ENCODE measurements around the gene TMEM108. TPM values are rescaled to one million over a fixed set of nuclear protein-coding genes. Genes with fewer than 3 reads are reported as not detected.

TMEM108 gene
- total RNA-seq, 2 donors from 2014 or later = 1.6 TPM; not detected in 1

DNA sequence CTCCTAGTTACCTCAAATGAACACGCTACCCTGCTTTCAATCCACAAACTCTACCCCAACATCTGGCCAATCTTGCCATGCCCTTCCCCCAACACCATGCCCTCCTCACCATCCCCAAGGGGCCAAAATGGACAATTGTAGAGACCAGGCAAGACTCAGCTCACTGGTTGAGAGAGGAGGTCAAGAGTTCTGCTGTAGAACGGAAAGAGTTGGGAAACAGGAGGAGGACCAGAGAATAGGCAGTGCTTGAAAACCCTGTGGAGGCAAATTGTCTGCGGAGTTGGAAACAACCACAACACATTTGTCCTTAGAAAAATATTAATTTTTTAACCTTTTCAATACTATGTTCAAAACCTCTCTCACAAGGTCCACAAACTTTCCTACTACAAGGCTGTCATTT lies 232.9 kb downstream of the TMEM108 start:
- no peak for DNase-seq
- Histone ChIP-seq H3K36me3 (replicated peaks in 1 of 2; ENCODE audit: insufficient read depth in 1 of 2, low read depth in 2 of 2) (no peaks in the 10 kb centered on the region), H3K9me3 (no peaks in the 10 kb centered on the region), H3K27ac (no peak overlapping the region), H3K4me1 (no peaks in the 10 kb centered on the region), H3K27me3 (no peaks in the 10 kb centered on the region), H3K4me3 (no peak overlapping the region)
- WGBS, 2 donors = 81 to 83% methylated on average over 3 of the region's 3 CpGs
- intact Hi-C loops (cut with DNase I) = no loop called here
- no peak for ATAC-seq
- TF ChIP-seq POLR2A (IDR thresholded peaks at IDR 0.05) = no peak
- TF ChIP-seq, protein P1, sequence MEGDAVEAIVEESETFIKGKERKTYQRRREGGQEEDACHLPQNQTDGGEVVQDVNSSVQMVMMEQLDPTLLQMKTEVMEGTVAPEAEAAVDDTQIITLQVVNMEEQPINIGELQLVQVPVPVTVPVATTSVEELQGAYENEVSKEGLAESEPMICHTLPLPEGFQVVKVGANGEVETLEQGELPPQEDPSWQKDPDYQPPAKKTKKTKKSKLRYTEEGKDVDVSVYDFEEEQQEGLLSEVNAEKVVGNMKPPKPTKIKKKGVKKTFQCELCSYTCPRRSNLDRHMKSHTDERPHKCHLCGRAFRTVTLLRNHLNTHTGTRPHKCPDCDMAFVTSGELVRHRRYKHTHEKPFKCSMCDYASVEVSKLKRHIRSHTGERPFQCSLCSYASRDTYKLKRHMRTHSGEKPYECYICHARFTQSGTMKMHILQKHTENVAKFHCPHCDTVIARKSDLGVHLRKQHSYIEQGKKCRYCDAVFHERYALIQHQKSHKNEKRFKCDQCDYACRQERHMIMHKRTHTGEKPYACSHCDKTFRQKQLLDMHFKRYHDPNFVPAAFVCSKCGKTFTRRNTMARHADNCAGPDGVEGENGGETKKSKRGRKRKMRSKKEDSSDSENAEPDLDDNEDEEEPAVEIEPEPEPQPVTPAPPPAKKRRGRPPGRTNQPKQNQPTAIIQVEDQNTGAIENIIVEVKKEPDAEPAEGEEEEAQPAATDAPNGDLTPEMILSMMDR (IDR thresholded peaks at IDR 0.05) = no peak

DNA sequence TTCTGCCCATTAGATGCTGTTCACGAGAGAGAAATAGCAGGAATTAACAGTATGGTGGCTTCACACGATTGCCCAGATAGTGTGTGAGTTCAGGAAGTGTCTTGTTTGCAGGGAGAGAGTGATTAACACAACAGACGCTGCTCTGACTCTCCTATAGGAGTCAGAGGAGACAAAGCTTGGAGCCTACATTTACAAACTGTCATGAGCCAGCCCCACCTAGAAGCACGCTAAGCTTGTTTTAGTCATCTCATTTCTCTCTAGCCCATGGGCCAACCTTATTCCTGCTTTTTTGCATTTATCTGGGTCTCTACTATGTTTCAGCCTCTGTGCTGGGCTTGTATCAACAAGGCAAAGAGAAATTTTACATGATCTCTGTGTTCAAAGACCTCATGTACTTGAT lies 233.3 kb downstream of the TMEM108 start:
- Histone ChIP-seq H3K27me3 (no peaks in the 10 kb centered on the region), H3K4me1 (no peaks in the 10 kb centered on the region), H3K9me3 (no peaks in the 10 kb centered on the region), H3K4me3 (no peak overlapping the region), H3K27ac (no peak overlapping the region), H3K36me3 (replicated peaks in 1 of 2; ENCODE audit: insufficient read depth in 1 of 2, low read depth in 2 of 2) (no peaks in the 10 kb centered on the region)
- DNase-seq (no peak), ATAC-seq (no peak)
- no peak for TF ChIP-seq POLR2A (IDR thresholded peaks at IDR 0.05)
- TF ChIP-seq, protein P1 (IDR thresholded peaks at IDR 0.05) = no peak
- intact Hi-C loops (cut with DNase I) = no loop called here
- 48 to 49% methylated on average over 4 of the region's 4 CpGs for WGBS, 2 donors

DNA sequence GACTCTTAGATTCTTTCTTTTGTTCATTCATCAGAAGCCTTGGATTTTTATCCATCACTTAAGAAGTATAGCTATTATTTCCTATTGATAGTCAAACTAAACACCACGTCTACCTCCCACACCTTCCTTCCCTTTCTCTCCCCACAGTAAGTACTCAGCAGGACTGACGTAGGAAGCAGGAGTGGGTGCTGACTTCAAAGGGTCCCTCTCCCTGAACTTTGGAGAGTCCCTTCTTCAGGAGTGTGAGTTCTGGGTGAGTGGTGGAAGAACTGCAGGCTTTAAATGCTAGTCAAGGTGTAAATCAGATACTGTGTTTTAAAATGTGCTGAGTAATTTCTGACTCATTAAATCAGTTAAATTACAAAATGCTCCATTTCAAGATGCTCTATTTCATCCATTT lies 235.2 kb downstream of the TMEM108 start:
- Histone ChIP-seq H3K36me3 (replicated peaks in 1 of 2; ENCODE audit: insufficient read depth in 1 of 2, low read depth in 2 of 2) (no peaks in the 10 kb centered on the region), H3K4me3 (no peak overlapping the region), H3K4me1 (no peaks in the 10 kb centered on the region), H3K9me3 (no peaks in the 10 kb centered on the region), H3K27ac (no peak overlapping the region), H3K27me3 (no peaks in the 10 kb centered on the region)
- intact Hi-C loops (cut with DNase I) = no loop called here
- no peak for ATAC-seq
- 50 to 64% methylated on average over 2 of the region's 2 CpGs for WGBS, 2 donors
- TF ChIP-seq POLR2A (IDR thresholded peaks at IDR 0.05) = no peak
- TF ChIP-seq, protein P1 (IDR thresholded peaks at IDR 0.05) = no peak
- no peak for DNase-seq

DNA sequence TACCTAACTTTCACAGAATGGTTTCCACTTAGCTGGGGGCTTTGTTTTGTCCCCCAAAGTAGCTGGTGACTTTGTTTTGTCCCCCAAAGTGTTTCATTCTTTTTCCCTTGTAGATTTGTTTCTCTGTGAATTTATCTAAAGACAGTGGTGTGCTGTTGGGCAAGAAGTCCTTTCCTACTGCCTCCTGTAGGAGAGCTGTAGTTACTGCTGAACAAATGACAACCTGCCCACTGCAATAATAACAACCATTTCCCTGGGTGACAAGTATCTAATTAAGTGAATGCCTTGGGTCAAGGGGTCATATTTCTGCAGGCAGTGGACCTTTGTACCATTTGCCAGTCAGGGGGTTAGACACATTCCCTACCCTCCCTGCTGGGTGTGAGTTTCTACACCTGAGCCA lies 236.3 kb downstream of the TMEM108 start:
- H3K27me3 ChIP-seq = no peaks in the 10 kb centered on the region

DNA sequence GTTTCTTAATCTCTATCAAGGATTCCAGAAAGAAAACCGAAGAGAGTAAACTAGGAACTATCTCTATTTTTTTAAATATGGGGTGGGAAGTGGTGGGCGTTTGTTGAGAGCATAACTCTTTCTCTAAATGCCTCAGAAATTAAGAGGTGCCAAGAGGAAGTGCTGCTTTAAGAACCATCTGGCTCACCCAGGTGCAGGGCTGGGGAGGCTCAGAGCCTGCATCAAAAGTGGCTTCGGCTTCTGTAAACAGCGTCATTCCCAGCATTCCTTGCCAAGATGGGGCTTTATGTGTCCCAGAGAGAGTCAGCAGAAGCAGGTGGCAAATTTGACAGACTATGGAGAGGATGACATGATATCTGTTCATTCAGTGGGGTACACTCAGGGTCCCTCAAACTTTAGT lies 238.4 kb downstream of the TMEM108 start:
- no peak overlapping the region for H3K4me3 ChIP-seq
- 42 to 48% methylated on average over 4 of the region's 4 CpGs for WGBS, 2 donors
- DNase-seq (no peak), ATAC-seq (no peak)
- no peak overlapping the region for H3K27ac ChIP-seq
- H3K4me1 ChIP-seq = no peaks in the 10 kb centered on the region
- no peaks in the 10 kb centered on the region for H3K27me3 ChIP-seq
- H3K36me3 ChIP-seq (replicated peaks in 1 of 2; ENCODE audit: insufficient read depth in 1 of 2, low read depth in 2 of 2) = no peaks in the 10 kb centered on the region
- no peaks in the 10 kb centered on the region for H3K9me3 ChIP-seq
- TF ChIP-seq, protein P1 (IDR thresholded peaks at IDR 0.05) = no peak
- TF ChIP-seq POLR2A (IDR thresholded peaks at IDR 0.05) = no peak
- intact Hi-C loops (cut with DNase I) = no loop called here

More for the DNA sequence above, 236.3 kb downstream of the TMEM108 start:
- Histone ChIP-seq H3K9me3 (no peaks in the 10 kb centered on the region), H3K4me1 (no peaks in the 10 kb centered on the region), H3K27ac (no peak overlapping the region), H3K36me3 (replicated peaks in 1 of 2; ENCODE audit: insufficient read depth in 1 of 2, low read depth in 2 of 2) (no peaks in the 10 kb centered on the region), H3K4me3 (no peak overlapping the region)
- DNase-seq = no peak
- ATAC-seq = no peak
- intact Hi-C loops (cut with DNase I) = no loop called here
- TF ChIP-seq POLR2A (IDR thresholded peaks at IDR 0.05) = no peak
- TF ChIP-seq, protein P1 (IDR thresholded peaks at IDR 0.05) = no peak

All from body of pancreas (tissue), 4 donors.